Tibial nerve (tissue), 4 donors: ENCODE data around the gene STOM.

Source experiments
- EP300 ChIP-seq, 2 donors: sonication (generic); formaldehyde crosslinking; IDR thresholded peaks; one replicate each; pipeline ENCODE4 v1.6.1; 2017; ENCODE audit warnings: antibody characterized with exemption in 2 of 2, mild to moderate bottlenecking in 1 of 2
- POLR2A ChIP-seq, 2 donors: fragments of 450-650 bp; IDR thresholded peaks; one replicate each; pipeline ENCODE4 v1.6.1; 2017; ENCODE audit warnings: antibody characterized with exemption in 2 of 2, mild to moderate bottlenecking in 2 of 2, moderate library complexity in 2 of 2
- TF ChIP-seq, protein P1 (sequence below), 5 experiments: fragments of 200-600 bp in 3 of 5; fragments of 450-650 bp in 2 of 5; sonication (generic) in 3 of 5; IDR thresholded peaks; one replicate each; pipeline ENCODE4 v1.5.1; 2016 to 2019; ENCODE audit warnings: antibody characterized with exemption in 5 of 5, mild to moderate bottlenecking in 3 of 5, moderate library complexity in 2 of 5

GRCh38 chr9:121313458-121314152 lies 56.4 kb downstream of the STOM start:
- TF ChIP-seq, protein P1, sequence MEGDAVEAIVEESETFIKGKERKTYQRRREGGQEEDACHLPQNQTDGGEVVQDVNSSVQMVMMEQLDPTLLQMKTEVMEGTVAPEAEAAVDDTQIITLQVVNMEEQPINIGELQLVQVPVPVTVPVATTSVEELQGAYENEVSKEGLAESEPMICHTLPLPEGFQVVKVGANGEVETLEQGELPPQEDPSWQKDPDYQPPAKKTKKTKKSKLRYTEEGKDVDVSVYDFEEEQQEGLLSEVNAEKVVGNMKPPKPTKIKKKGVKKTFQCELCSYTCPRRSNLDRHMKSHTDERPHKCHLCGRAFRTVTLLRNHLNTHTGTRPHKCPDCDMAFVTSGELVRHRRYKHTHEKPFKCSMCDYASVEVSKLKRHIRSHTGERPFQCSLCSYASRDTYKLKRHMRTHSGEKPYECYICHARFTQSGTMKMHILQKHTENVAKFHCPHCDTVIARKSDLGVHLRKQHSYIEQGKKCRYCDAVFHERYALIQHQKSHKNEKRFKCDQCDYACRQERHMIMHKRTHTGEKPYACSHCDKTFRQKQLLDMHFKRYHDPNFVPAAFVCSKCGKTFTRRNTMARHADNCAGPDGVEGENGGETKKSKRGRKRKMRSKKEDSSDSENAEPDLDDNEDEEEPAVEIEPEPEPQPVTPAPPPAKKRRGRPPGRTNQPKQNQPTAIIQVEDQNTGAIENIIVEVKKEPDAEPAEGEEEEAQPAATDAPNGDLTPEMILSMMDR (IDR thresholded peaks at IDR 0.05) = no peak
- TF ChIP-seq POLR2A (IDR thresholded peaks at IDR 0.05) (no peak), EP300 (IDR thresholded peaks at IDR 0.05) (no peak)
